ENCODE results near the gene PPARG. TPM values are rescaled to one million over a fixed set of nuclear protein-coding genes. Genes with fewer than 3 reads are reported as not detected.

PPARG gene
- total and polyA plus RNA-seq, 2 of the 8 experiments (the other 6 are each of a cell fraction or from before 2014, with no cell fraction given) = 0.06 TPM; not detected in 1

GRCh38 chr3:12375572-12375971 is 86.7 kb downstream of the PPARG start:
- H3K23me2 ChIP-seq (ENCODE audit: low read depth, low read length) = no peaks in the 10 kb centered on the region
- no peak overlapping the region for H3K9ac ChIP-seq (replicated peaks in 1 of 4; ENCODE audit: extremely low read depth in 1 of 4, low read depth in 3 of 4, low read length in 3 of 4)
- no peaks in the 10 kb centered on the region for H3K79me2 ChIP-seq (ENCODE audit: control insufficient read depth in 1 of 2, insufficient read depth in 2 of 2, low read length in 2 of 2)
- H3K27ac ChIP-seq (ENCODE audit: low read depth, low read length) = no peak overlapping the region
- no peak overlapping the region for H2BK20ac ChIP-seq (ENCODE audit: low read length)
- no peaks in the 10 kb centered on the region for H3K27me3 ChIP-seq (replicated peaks in 1 of 4; ENCODE audit: control insufficient read depth in 3 of 4, extremely low read depth in 1 of 4, insufficient read depth in 3 of 4, low read length in 3 of 4)
- H2AK5ac ChIP-seq (ENCODE audit: low read depth, low read length) = no peak overlapping the region
- H2AFZ ChIP-seq (ENCODE audit: low read length) = no peak overlapping the region
- ChIA-PET CTCF (ENCODE audit: partially characterized antibody) (no interaction called here), POLR2A (ENCODE audit: partially characterized antibody) (no interaction called here)
- no peaks in the 10 kb centered on the region for H3K9me3 ChIP-seq (ENCODE audit: insufficient read depth in 2 of 2, low read depth in 1 of 2, low read length in 1 of 2)
- H3K4me2 ChIP-seq (ENCODE audit: insufficient read depth in 1 of 2, low read depth in 2 of 2, low read length in 2 of 2) = no peak overlapping the region
- no peak overlapping the region for H3K4ac ChIP-seq (replicated peaks; ENCODE audit: insufficient read length, low read depth, low read length)
- H2BK120ac ChIP-seq (replicated peaks; ENCODE audit: low read depth, low read length) = no peak overlapping the region
- no peak overlapping the region for H4K8ac ChIP-seq (ENCODE audit: extremely low read depth, insufficient read depth, low read length)
- H3K79me1 ChIP-seq (ENCODE audit: low read depth, low read length) = no peaks in the 10 kb centered on the region
- H3K56ac ChIP-seq (replicated peaks; ENCODE audit: insufficient read length, low read depth, low read length) = no peak overlapping the region
- H3K14ac ChIP-seq (ENCODE audit: insufficient read length) = no peak overlapping the region
- no peak overlapping the region for H2BK15ac ChIP-seq (ENCODE audit: low read length)
- H2BK5ac ChIP-seq (ENCODE audit: low read depth, low read length) = no peak overlapping the region
- H3K4me1 ChIP-seq (replicated peaks in 1 of 4; ENCODE audit: control insufficient read depth in 3 of 4, insufficient read depth in 4 of 4, low read length in 3 of 4) = no peaks in the 10 kb centered on the region
- 72% methylated on average over 4 of the region's 4 CpGs; no CpG with 5 or more reads in 1 of the 2 experiments for WGBS, 2 experiments (ENCODE audit: extremely low coverage in 1 of 2, insufficient coverage in 1 of 2, insufficient read length in 1 of 2, insufficient replicate concordance in 2 of 2, low coverage in 1 of 2, low lambda C conversion rate in 2 of 2, missing lambda C conversion rate in 1 of 2)
- H4K20me1 ChIP-seq (replicated peaks in 1 of 2; ENCODE audit: control insufficient read depth in 1 of 2, insufficient read depth in 2 of 2, low read length in 2 of 2) = no peaks in the 10 kb centered on the region
- no peak overlapping the region for H4K5ac ChIP-seq (ENCODE audit: insufficient read length, low read depth, low read length)
- no peak overlapping the region for H4K91ac ChIP-seq (replicated peaks; ENCODE audit: insufficient read length, low read length)
- FAIRE-seq = no peak
- H2BK12ac ChIP-seq (ENCODE audit: low read depth, low read length) = no peak overlapping the region
- TF ChIP-seq ATF2 (IDR thresholded peaks at IDR 0.05; ENCODE audit: low read length) (no peak), FOSL1 (IDR thresholded peaks at IDR 0.05; ENCODE audit: insufficient read depth, low read depth, low read length) (no peak), SAP30 (IDR thresholded peaks at IDR 0.05; ENCODE audit: insufficient read depth, insufficient replicate concordance, low read length) (no peak), BCL11A (IDR thresholded peaks at IDR 0.05; ENCODE audit: low read depth in 2 of 2, low read length in 2 of 2) (no peak), CEBPB (IDR thresholded peaks at IDR 0.05; ENCODE audit: low read depth, low read length) (no peak), JUND (IDR thresholded peaks at IDR 0.05; ENCODE audit: low read length) (no peak), JUN (IDR thresholded peaks at IDR 0.05; ENCODE audit: low read depth, low read length) (no peak), SP4 (IDR thresholded peaks at IDR 0.05; ENCODE audit: low read length) (no peak), CTBP2 (IDR thresholded peaks at IDR 0.05; ENCODE audit: borderline replicate concordance, insufficient read depth, insufficient read length, low read length) (no peak), SIN3A (conservative IDR thresholded peaks at IDR 0.05 in 1 of 2, IDR thresholded peaks at IDR 0.05 in 1 of 2; ENCODE audit: low read depth in 1 of 2, low read length in 2 of 2) (no peak)
- DNase-seq (ENCODE audit: low read depth in 1 of 2, low spot score in 2 of 2) = no peak
- no peak overlapping the region for H3K18ac ChIP-seq (ENCODE audit: extremely low read depth, low read length)
- no peak overlapping the region for H3K23ac ChIP-seq (ENCODE audit: insufficient read length)
- no peaks in the 10 kb centered on the region for H3K36me3 ChIP-seq (ENCODE audit: control insufficient read depth in 2 of 4, insufficient read depth in 4 of 4, low read length in 3 of 4)
- H3K4me3 ChIP-seq (ENCODE audit: extremely low read depth in 1 of 4, insufficient read depth in 2 of 4, low read depth in 3 of 4, low read length in 4 of 4) = no peak overlapping the region
